CD4-positive, alpha-beta T cell treated with Interleukin-15 for 4 hours (primary cell): ENCODE data around the gene COL27A1.
"Not testable (repeated sequence)": the region's sequence is repeated elsewhere in the genome, so short reads cannot be mapped to it uniquely, and the experiment has no call there.

Experiments
- DNase-seq: peaks from one replicate; pipeline ENCODE4 v3.0.0-alpha.2; 2020; ENCODE audit warnings: low spot score

COL27A1 gene

GRCh38 chr9:114308361-114308950 is 153.1 kb downstream of the COL27A1 start:
- no peak for DNase-seq

GRCh38 chr9:114309096-114309495 is 153.8 kb downstream of the COL27A1 start:
- DNase-seq, result no peak

GRCh38 chr9:114310471-114311450 is 155.4 kb downstream of the COL27A1 start:
- DNase-seq, result no peak

GRCh38 chr9:114311571-114312512 is 156.5 kb downstream of the COL27A1 start:
- no peak for DNase-seq

GRCh38 chr9:114312513-114312875 is 157.2 kb downstream of the COL27A1 start:
- DNase-seq, result no peak

- DNase-seq, result no peak
Observed at GRCh38 chr9:114313186-114313585, 157.8 kb downstream of the COL27A1 start.

- DNase-seq, result no peak
Observed at GRCh38 chr9:114314256-114314867, 159.0 kb downstream of the COL27A1 start.

- no peak for DNase-seq
Observed at GRCh38 chr9:114314881-114315722, 159.8 kb downstream of the COL27A1 start.

GRCh38 chr9:114315723-114316363 is 160.5 kb downstream of the COL27A1 start:
- no peak for DNase-seq

- no peak for DNase-seq
Observed at GRCh38 chr9:114316605-114317230, 161.4 kb downstream of the COL27A1 start.

GRCh38 chr9:114317665-114318357 is 162.5 kb downstream of the COL27A1 start:
- DNase-seq, result no peak

GRCh38 chr9:114318416-114318815 is 163.1 kb downstream of the COL27A1 start:
- no peak for DNase-seq

- DNase-seq, result no peak
Observed at GRCh38 chr9:114319147-114319546, 163.8 kb downstream of the COL27A1 start.

GRCh38 chr9:114320710-114321109 is 165.4 kb downstream of the COL27A1 start:
- DNase-seq, result not testable (repeated sequence)

GRCh38 chr9:114321759-114322158 is 166.4 kb downstream of the COL27A1 start:
- no peak for DNase-seq

- not testable (repeated sequence) for DNase-seq
Observed at GRCh38 chr9:114322160-114322818, 167.0 kb downstream of the COL27A1 start.

- not testable (repeated sequence) for DNase-seq
Observed at GRCh38 chr9:114322831-114323531, 167.6 kb downstream of the COL27A1 start, which contains the start of gene ORM1. Gene ORM1, plus strand, starts transcription at chr9:114323098. Its CDS starts 36 bp downstream, at chr9:114323134.

- not testable (repeated sequence) for DNase-seq
Observed at GRCh38 chr9:114323849-114324248, 168.5 kb downstream of the COL27A1 start.
